Measurements from ENCODE around the gene RALGDS. TPM values are rescaled to one million over a fixed set of nuclear protein-coding genes. Genes with fewer than 3 reads are reported as not detected.

Gene RALGDS
- total RNA-seq, 1 experiment from 2014 or later: 25.8 TPM

DNA sequence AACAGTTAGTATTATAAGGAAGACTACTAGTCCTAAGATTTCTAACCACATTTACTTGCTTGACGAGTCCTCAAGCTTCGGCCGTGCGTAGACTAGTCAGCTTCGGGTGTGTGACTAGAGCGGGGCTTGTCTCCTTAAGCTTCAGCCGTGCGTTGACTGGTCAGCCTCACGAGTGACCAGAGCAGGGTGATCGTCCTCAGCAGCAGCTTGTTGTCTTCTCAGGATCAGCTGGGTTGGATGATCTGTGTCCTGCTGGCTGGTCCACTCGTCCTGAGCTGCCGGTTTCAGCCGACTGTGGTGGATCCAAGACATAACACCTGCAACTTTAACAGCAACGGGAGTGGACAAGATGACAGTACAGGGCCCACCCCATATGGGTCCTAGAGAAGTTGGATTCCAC lies 42.6 kb downstream of the RALGDS start:
- ChIA-PET POLR2A (no interaction called here), CTCF (no interaction called here)
- in situ Hi-C loops (cut with HindIII; ENCODE audit: low pct_unique_long_range_greater_than_20kb, low sequenced_read_pairs): no loop called here

GRCh38 chr9:133076691-133077090 lies 44.3 kb downstream of the RALGDS start:
- POLR2A ChIA-PET: interaction anchor here (0.6 kb wide), 1 partner anchor 9 kb away, joined by 3 read pairs; no protein-coding TSS in a partner anchor
- Histone ChIP-seq H3K4me1 (ENCODE audit: control insufficient read depth, insufficient read depth, low read length) (no peaks in the 10 kb centered on the region), H3K27ac (ENCODE audit: low read length) (no peak overlapping the region), H3K36me3 (ENCODE audit: control insufficient read depth, insufficient read depth, low read length) (no peaks in the 10 kb centered on the region), H3K27me3 (ENCODE audit: control insufficient read depth, insufficient read depth, low read length) (0 out of 2 replicates have a peak, but pooled peaks cover 2% of the 10 kb centered on the region), H3K4me3 (ENCODE audit: low read depth in 2 of 2, low read length in 2 of 2) (no peak overlapping the region), H3K9me3 (ENCODE audit: control insufficient read depth, insufficient read depth, low read depth, low read length) (no peaks in the 10 kb centered on the region)
- CTCF ChIA-PET: interaction anchor here (0.6 kb wide), 1 partner anchor 28 kb away, joined by 3 read pairs; no protein-coding TSS in a partner anchor
- intact Hi-C loops (cut with micrococcal nuclease; ENCODE audit: unreplicated experiment): no loop called here
- DNase-seq (ENCODE audit: low read depth, low spot score) (no peak), ATAC-seq (no peak)
- BruUV-seq (replicated peaks): no TSS peak
- TF ChIP-seq POLR2AphosphoS5 (IDR thresholded peaks at IDR 0.05; ENCODE audit: low read depth, low read length): no peak
- TF ChIP-seq TCF7L2 (IDR thresholded peaks at IDR 0.05; ENCODE audit: low read depth, low read length): no peak
- TF ChIP-seq SIN3A (IDR thresholded peaks at IDR 0.05; ENCODE audit: borderline replicate concordance, insufficient read depth, low read depth, low read length): no peak
- TF ChIP-seq, protein P1, sequence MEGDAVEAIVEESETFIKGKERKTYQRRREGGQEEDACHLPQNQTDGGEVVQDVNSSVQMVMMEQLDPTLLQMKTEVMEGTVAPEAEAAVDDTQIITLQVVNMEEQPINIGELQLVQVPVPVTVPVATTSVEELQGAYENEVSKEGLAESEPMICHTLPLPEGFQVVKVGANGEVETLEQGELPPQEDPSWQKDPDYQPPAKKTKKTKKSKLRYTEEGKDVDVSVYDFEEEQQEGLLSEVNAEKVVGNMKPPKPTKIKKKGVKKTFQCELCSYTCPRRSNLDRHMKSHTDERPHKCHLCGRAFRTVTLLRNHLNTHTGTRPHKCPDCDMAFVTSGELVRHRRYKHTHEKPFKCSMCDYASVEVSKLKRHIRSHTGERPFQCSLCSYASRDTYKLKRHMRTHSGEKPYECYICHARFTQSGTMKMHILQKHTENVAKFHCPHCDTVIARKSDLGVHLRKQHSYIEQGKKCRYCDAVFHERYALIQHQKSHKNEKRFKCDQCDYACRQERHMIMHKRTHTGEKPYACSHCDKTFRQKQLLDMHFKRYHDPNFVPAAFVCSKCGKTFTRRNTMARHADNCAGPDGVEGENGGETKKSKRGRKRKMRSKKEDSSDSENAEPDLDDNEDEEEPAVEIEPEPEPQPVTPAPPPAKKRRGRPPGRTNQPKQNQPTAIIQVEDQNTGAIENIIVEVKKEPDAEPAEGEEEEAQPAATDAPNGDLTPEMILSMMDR (IDR thresholded peaks at IDR 0.05): no peak
- TF ChIP-seq, protein P2, sequence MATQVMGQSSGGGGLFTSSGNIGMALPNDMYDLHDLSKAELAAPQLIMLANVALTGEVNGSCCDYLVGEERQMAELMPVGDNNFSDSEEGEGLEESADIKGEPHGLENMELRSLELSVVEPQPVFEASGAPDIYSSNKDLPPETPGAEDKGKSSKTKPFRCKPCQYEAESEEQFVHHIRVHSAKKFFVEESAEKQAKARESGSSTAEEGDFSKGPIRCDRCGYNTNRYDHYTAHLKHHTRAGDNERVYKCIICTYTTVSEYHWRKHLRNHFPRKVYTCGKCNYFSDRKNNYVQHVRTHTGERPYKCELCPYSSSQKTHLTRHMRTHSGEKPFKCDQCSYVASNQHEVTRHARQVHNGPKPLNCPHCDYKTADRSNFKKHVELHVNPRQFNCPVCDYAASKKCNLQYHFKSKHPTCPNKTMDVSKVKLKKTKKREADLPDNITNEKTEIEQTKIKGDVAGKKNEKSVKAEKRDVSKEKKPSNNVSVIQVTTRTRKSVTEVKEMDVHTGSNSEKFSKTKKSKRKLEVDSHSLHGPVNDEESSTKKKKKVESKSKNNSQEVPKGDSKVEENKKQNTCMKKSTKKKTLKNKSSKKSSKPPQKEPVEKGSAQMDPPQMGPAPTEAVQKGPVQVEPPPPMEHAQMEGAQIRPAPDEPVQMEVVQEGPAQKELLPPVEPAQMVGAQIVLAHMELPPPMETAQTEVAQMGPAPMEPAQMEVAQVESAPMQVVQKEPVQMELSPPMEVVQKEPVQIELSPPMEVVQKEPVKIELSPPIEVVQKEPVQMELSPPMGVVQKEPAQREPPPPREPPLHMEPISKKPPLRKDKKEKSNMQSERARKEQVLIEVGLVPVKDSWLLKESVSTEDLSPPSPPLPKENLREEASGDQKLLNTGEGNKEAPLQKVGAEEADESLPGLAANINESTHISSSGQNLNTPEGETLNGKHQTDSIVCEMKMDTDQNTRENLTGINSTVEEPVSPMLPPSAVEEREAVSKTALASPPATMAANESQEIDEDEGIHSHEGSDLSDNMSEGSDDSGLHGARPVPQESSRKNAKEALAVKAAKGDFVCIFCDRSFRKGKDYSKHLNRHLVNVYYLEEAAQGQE (IDR thresholded peaks at IDR 0.05; ENCODE audit: insufficient read depth in 1 of 2, low read depth in 2 of 2, low read length in 1 of 2): no peak
- in situ Hi-C loops (cut with HindIII; ENCODE audit: low pct_unique_long_range_greater_than_20kb, low sequenced_read_pairs): no loop called here

More for the DNA sequence above, 42.6 kb downstream of the RALGDS start:
- no peak overlapping the region for H3K4me3 ChIP-seq (ENCODE audit: low read depth in 2 of 2, low read length in 2 of 2)
- no peaks in the 10 kb centered on the region for H3K4me1 ChIP-seq (ENCODE audit: control insufficient read depth, insufficient read depth, low read length)
- no peak for DNase-seq (ENCODE audit: low read depth, low spot score)
- H3K36me3 ChIP-seq (ENCODE audit: control insufficient read depth, insufficient read depth, low read length): no peaks in the 10 kb centered on the region
- no TSS peak for BruUV-seq (replicated peaks)
- no peak overlapping the region for H3K27ac ChIP-seq (ENCODE audit: low read length)
- ATAC-seq: no peak
- TF ChIP-seq TCF7L2 (IDR thresholded peaks at IDR 0.05; ENCODE audit: low read depth, low read length): no peak
- TF ChIP-seq, protein P1 (IDR thresholded peaks at IDR 0.05): no peak
- TF ChIP-seq SIN3A (IDR thresholded peaks at IDR 0.05; ENCODE audit: borderline replicate concordance, insufficient read depth, low read depth, low read length): no peak
- no peak for TF ChIP-seq POLR2AphosphoS5 (IDR thresholded peaks at IDR 0.05; ENCODE audit: low read depth, low read length)
- TF ChIP-seq, protein P2 (IDR thresholded peaks at IDR 0.05; ENCODE audit: insufficient read depth in 1 of 2, low read depth in 2 of 2, low read length in 1 of 2): no peak
- 0 out of 2 replicates have a peak, but pooled peaks cover 2% of the 10 kb centered on the region for H3K27me3 ChIP-seq (ENCODE audit: control insufficient read depth, insufficient read depth, low read length)
- H3K9me3 ChIP-seq (ENCODE audit: control insufficient read depth, insufficient read depth, low read depth, low read length): no peaks in the 10 kb centered on the region
- intact Hi-C loops (cut with micrococcal nuclease; ENCODE audit: unreplicated experiment): no loop called here
